ENCODE measurements around the gene SLC16A12. TPM values are rescaled to one million over a fixed set of nuclear protein-coding genes. Genes with fewer than 3 reads are reported as not detected.
A peak's percentile ranks its signal among the peaks of the same experiment; 100 is the strongest.

SLC16A12 gene
- total and polyA plus RNA-seq, 2 of the 4 experiments (the other 2 are of a cell fraction): 1.4 to 1.6 TPM

DNA sequence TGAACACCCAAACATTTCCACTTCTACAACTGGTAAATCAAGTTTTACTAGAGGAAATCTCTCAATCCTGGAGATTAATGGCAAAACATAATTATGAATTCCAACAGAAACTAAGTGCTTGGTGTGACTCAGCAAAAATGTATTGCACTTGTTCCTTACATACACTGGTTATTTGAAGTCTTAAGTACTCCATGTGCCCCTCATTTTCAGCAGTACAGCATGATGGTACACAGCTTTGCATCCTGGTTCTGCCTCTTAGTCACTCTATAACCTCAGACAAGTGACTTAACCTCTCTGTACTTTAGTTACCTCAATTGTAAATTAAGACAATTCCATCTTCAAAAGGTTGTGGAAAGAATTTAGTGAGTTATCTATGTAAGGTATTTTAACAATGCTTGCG lies 12.9 kb downstream of the SLC16A12 start:
- WGBS, 2 experiments (ENCODE audit: extremely low coverage in 2 of 2, insufficient read length in 1 of 2): no CpG with 5 or more reads among the region's 1 CpG

More for the DNA sequence above, 12.9 kb downstream of the SLC16A12 start:
- intact Hi-C loops (cut with micrococcal nuclease): no loop called here
- ATAC-seq (ENCODE audit: low read depth) (peak; percentile 16; the same call in 1 of the 2 replicates), DNase-seq (peak; percentile 53)
- CTCF ChIA-PET: interaction anchor here (1.2 kb wide), 1 partner anchor 12 kb away, joined by 5 read pairs; the partner anchor contains the start of gene SLC16A12
- H3K56ac ChIP-seq (ENCODE audit: extremely low read depth, insufficient read depth, low read length): no peak overlapping the region
- TF ChIP-seq NFE2L2 (IDR thresholded peaks at IDR 0.05; ENCODE audit: low read depth, low read length) (peak; percentile 98), MAZ (IDR thresholded peaks at IDR 0.05; ENCODE audit: borderline replicate concordance, low read depth, low read length) (no peak), MAFK (IDR thresholded peaks at IDR 0.05; ENCODE audit: low read depth, low read length) (peak; percentile 80)
- peak overlapping the region; percentile 78; the same call in 1 of the 2 replicates for H4K91ac ChIP-seq (ENCODE audit: insufficient read depth, low read depth, low read length)
- peak overlapping the region; percentile 35 for H2BK5ac ChIP-seq (ENCODE audit: low read depth, low read length, poor library complexity, severe bottlenecking)
- H3K9me1 ChIP-seq (ENCODE audit: insufficient read depth, low read length): peaks cover 17% of the 10 kb centered on the region
- no peak overlapping the region for H3K9ac ChIP-seq (ENCODE audit: low read depth, low read length)
- H3K23ac ChIP-seq (ENCODE audit: low read depth, low read length): peak overlapping the region; percentile 2
- H3K4me3 ChIP-seq (ENCODE audit: insufficient read depth, low read depth, low read length): no peak overlapping the region
- H3K27ac ChIP-seq (ENCODE audit: insufficient read depth, low read length): no peak overlapping the region
- peak overlapping the region; percentile 96; the same call in 2 of the 3 replicates for H2BK15ac ChIP-seq (ENCODE audit: low read depth, low read length)
- H3K4me1 ChIP-seq (ENCODE audit: control insufficient read depth, insufficient read depth, low read length): peaks cover 19% of the 10 kb centered on the region
- H2AFZ ChIP-seq (replicated peaks; ENCODE audit: low read length, poor library complexity): no peak overlapping the region
- peak overlapping the region; percentile 83 for H2BK120ac ChIP-seq (ENCODE audit: low read depth, low read length)
- no peak overlapping the region; the same call in 1 of the 2 replicates for H4K5ac ChIP-seq (ENCODE audit: low read depth, low read length)
- no TSS peak for BruUV-seq (replicated peaks)
- H3K9me3 ChIP-seq (ENCODE audit: control insufficient read depth, insufficient read depth, low read length): no peaks in the 10 kb centered on the region
- H3K79me1 ChIP-seq (ENCODE audit: low read depth in 1 of 2, low read length in 2 of 2): no peaks in the 10 kb centered on the region
- no peaks in the 10 kb centered on the region for H3K27me3 ChIP-seq (ENCODE audit: control insufficient read depth, insufficient read depth, low read length)
- H3K4me2 ChIP-seq (ENCODE audit: low read depth, low read length): no peak overlapping the region
- POLR2A ChIA-PET (ENCODE audit: unreplicated experiment): no interaction called here
- H3K18ac ChIP-seq (ENCODE audit: low read depth, low read length): peak overlapping the region; percentile 76; the same call in 1 of the 2 replicates
- no peaks in the 10 kb centered on the region for H4K20me1 ChIP-seq (ENCODE audit: insufficient read depth, low read length)
- H3K14ac ChIP-seq (replicated peaks; ENCODE audit: low read depth, low read length): peak overlapping the region; percentile 14
- H3K4ac ChIP-seq (ENCODE audit: low read depth, low read length): peak overlapping the region; percentile 86
- in situ Hi-C loops (cut with MboI; ENCODE audit: low sequenced_read_pairs): no loop called here
- dilution Hi-C loops (cut with HindIII; ENCODE audit: low sequenced_read_pairs, unreplicated experiment): no loop called here
- no peaks in the 10 kb centered on the region for H3K36me3 ChIP-seq (ENCODE audit: control insufficient read depth, insufficient read depth, low read length)
- no peak overlapping the region for H2AK9ac ChIP-seq (replicated peaks; ENCODE audit: low read depth, low read length, poor library complexity)
- H4K8ac ChIP-seq (ENCODE audit: low read depth in 2 of 2, low read length in 2 of 2): peak overlapping the region in 1 of 2 experiments; percentile 67; a peak in 2 of 4 replicates
- peak overlapping the region; percentile 66 for H2BK20ac ChIP-seq (ENCODE audit: low read depth, low read length)
- no peak overlapping the region for H2AK5ac ChIP-seq (ENCODE audit: low read depth, low read length)

Measured in IMR-90 (cell line).